ENCODE data around the gene SMIM45.
A peak's percentile ranks its signal among the peaks of the same experiment; 100 is the strongest.

Gene SMIM45

GRCh38 chr22:41976961-41977566 is 25.1 kb downstream of the SMIM45 start:
- TF ChIP-seq CTCF (conservative IDR thresholded peaks at IDR 0.05; ENCODE audit: control insufficient read depth, insufficient read depth, low read depth, low read length) = no peak
- no peak for DNase-seq (ENCODE audit: low read depth)
- no peak overlapping the region for H3K4me3 ChIP-seq (ENCODE audit: control insufficient read depth, low read depth, low read length)

GRCh38 chr22:41978732-41979131 is 26.8 kb downstream of the SMIM45 start:
- H3K4me3 ChIP-seq (ENCODE audit: control insufficient read depth, low read depth, low read length) = no peak overlapping the region
- no peak for DNase-seq (ENCODE audit: low read depth)
- no peak for TF ChIP-seq CTCF (conservative IDR thresholded peaks at IDR 0.05; ENCODE audit: control insufficient read depth, insufficient read depth, low read depth, low read length)

- no peak for DNase-seq (ENCODE audit: low read depth)
- no peak for TF ChIP-seq CTCF (conservative IDR thresholded peaks at IDR 0.05; ENCODE audit: control insufficient read depth, insufficient read depth, low read depth, low read length)
- no peak overlapping the region for H3K4me3 ChIP-seq (ENCODE audit: control insufficient read depth, low read depth, low read length)
Observed at GRCh38 chr22:41979423-41980250, 27.7 kb downstream of the SMIM45 start.

GRCh38 chr22:41982865-41983264 is 30.9 kb downstream of the SMIM45 start:
- no peak for DNase-seq (ENCODE audit: low read depth)
- H3K4me3 ChIP-seq (ENCODE audit: control insufficient read depth, low read depth, low read length) = no peak overlapping the region
- TF ChIP-seq CTCF (conservative IDR thresholded peaks at IDR 0.05; ENCODE audit: control insufficient read depth, insufficient read depth, low read depth, low read length) = no peak

- no peak overlapping the region for H3K4me3 ChIP-seq (ENCODE audit: control insufficient read depth, low read depth, low read length)
- no peak for TF ChIP-seq CTCF (conservative IDR thresholded peaks at IDR 0.05; ENCODE audit: control insufficient read depth, insufficient read depth, low read depth, low read length)
- DNase-seq (ENCODE audit: low read depth) = peak; percentile 54
Observed at GRCh38 chr22:41983513-41984405, 31.8 kb downstream of the SMIM45 start.

GRCh38 chr22:41987276-41987675 is 35.3 kb downstream of the SMIM45 start:
- no peak overlapping the region for H3K4me3 ChIP-seq (ENCODE audit: control insufficient read depth, low read depth, low read length)
- TF ChIP-seq CTCF (conservative IDR thresholded peaks at IDR 0.05; ENCODE audit: control insufficient read depth, insufficient read depth, low read depth, low read length) = no peak
- DNase-seq (ENCODE audit: low read depth) = no peak
